Retinal pigment epithelial cell (primary cell): ENCODE results near the gene SMAD1.

Source experiments
- DNase-seq: peaks from one replicate; pipeline ENCODE4 v3.0.0-alpha.2; 2010; ENCODE audit warnings: low read depth
- H3K4me3 ChIP-seq: 2 replicates; pipeline ENCODE4 v1.5.1; 2011; ENCODE audit warnings: mild to moderate bottlenecking, low read length, control low read depth, moderate library complexity
- CTCF ChIP-seq: conservative IDR thresholded peaks from 2 replicates; pipeline ENCODE4 v1.5.1; 2011; ENCODE audit warnings: low read depth, low read length, control low read depth, inconsistent platforms

SMAD1 gene

GRCh38 chr4:145481164-145481941, at the start of gene SMAD1:
SMAD1 (plus strand) TSS chr4:145481853; CDS start chr4:145514614, 32,761 bp downstream.
- TF ChIP-seq CTCF, result no peak
- peak; percentile 53 for DNase-seq
- H3K4me3 ChIP-seq, result peak within 1 kb of the TSS; percentile 85

GRCh38 chr4:145433684-145434083, 48.0 kb upstream of the SMAD1 start:
- no peak for TF ChIP-seq CTCF
- no peak for DNase-seq
- H3K4me3 ChIP-seq, result no peak overlapping the region

- H3K4me3 ChIP-seq, result no peak overlapping the region
- DNase-seq, result no peak
- TF ChIP-seq CTCF, result no peak
Observed at GRCh38 chr4:145435646-145436045, 46.0 kb upstream of the SMAD1 start.

- no peak for TF ChIP-seq CTCF
- H3K4me3 ChIP-seq, result no peak overlapping the region
- no peak for DNase-seq
Observed at GRCh38 chr4:145436114-145436513, 45.5 kb upstream of the SMAD1 start.

GRCh38 chr4:145436796-145437195, 44.9 kb upstream of the SMAD1 start:
- no peak for TF ChIP-seq CTCF
- no peak for DNase-seq
- H3K4me3 ChIP-seq, result no peak overlapping the region

- H3K4me3 ChIP-seq, result no peak overlapping the region
- TF ChIP-seq CTCF, result no peak
- no peak for DNase-seq
Observed at GRCh38 chr4:145437466-145437865, 44.2 kb upstream of the SMAD1 start.

- no peak for DNase-seq
- no peak overlapping the region for H3K4me3 ChIP-seq
- no peak for TF ChIP-seq CTCF
Observed at GRCh38 chr4:145438298-145438697, 43.4 kb upstream of the SMAD1 start.
